ENCODE data around the gene BANK1. TPM values are rescaled to one million over a fixed set of nuclear protein-coding genes. Genes with fewer than 3 reads are reported as not detected.

BANK1 gene
- total and polyA plus RNA-seq, 2 donors (not counting 1 experiment from before 2014, with no cell fraction given): 353 to 354 TPM

GRCh38 chr4:101870874-101871273 lies 80.3 kb downstream of the BANK1 start:
- Histone ChIP-seq H2AFZ (ENCODE audit: insufficient read depth, low read depth, low read length, poor library complexity, severe bottlenecking) (no peak overlapping the region), H3K27me3 (replicated peaks in 1 of 4; ENCODE audit: control extremely low read depth in 1 of 4, control insufficient read depth in 3 of 4, insufficient read depth in 4 of 4, low read length in 3 of 4) (no peaks in the 10 kb centered on the region), H3K9ac (ENCODE audit: low read length) (no peak overlapping the region), H3K4me2 (replicated peaks; ENCODE audit: low read depth, low read length, poor library complexity, severe bottlenecking) (peak overlapping the region; percentile 49), H3K4me1 (ENCODE audit: control insufficient read depth in 2 of 2, insufficient read depth in 2 of 2, low read length in 2 of 2) (peaks cover 21 to 45% of the 10 kb centered on the region in 2 donors), H3K4me3 (ENCODE audit: control extremely low read depth in 1 of 5, extremely low read depth in 1 of 5, insufficient read depth in 1 of 5, low read depth in 2 of 5, low read length in 4 of 5) (peak overlapping the region in 1 of 5 experiments; percentile 0), H3K79me2 (ENCODE audit: control insufficient read depth, insufficient read depth, low read length) (peaks cover 92% of the 10 kb centered on the region), H4K20me1 (ENCODE audit: control insufficient read depth, insufficient read depth, low read length, poor library complexity, severe bottlenecking) (no peaks in the 10 kb centered on the region), H3K9me3 (ENCODE audit: control extremely low read depth in 1 of 3, control insufficient read depth in 2 of 3, insufficient read depth in 1 of 3, low read length in 2 of 3) (peaks cover 2 to 11% (median 3%) of the 10 kb centered on the region in 3 donors), H3K36me3 (replicated peaks in 1 of 2; ENCODE audit: control extremely low read depth in 1 of 2, control insufficient read depth in 1 of 2, extremely low read depth in 1 of 2, insufficient read depth in 2 of 2, low read length in 1 of 2) (peaks cover 14 to 75% of the 10 kb centered on the region in 2 experiments), H3K27ac (ENCODE audit: low read length in 2 of 2) (peak overlapping the region in 1 of 2 donors; percentile 74)
- DNase-seq: no peak
- ChIA-PET POLR2A (no interaction called here), CTCF (interaction anchor here (0.6 kb wide), 1 partner anchor 87 kb away, joined by 3 read pairs; no protein-coding TSS in a partner anchor)
- Mint-ChIP-seq H3K9me3 (ENCODE audit: insufficient read depth) (no peaks in the 10 kb centered on the region), H3K27ac (peak overlapping the region; percentile 68), H3K27me3 (no peaks in the 10 kb centered on the region), H3K4me1 (peaks cover 58% of the 10 kb centered on the region), H3K4me3 (peak overlapping the region; percentile 18)
- intact Hi-C loops (cut with micrococcal nuclease): loop anchor here (2.0 kb wide), 1 partner anchor 14 kb away; no protein-coding TSS in a partner anchor
- TF ChIP-seq CTCF (IDR thresholded peaks at IDR 0.05): no peak
- TF ChIP-seq EZH2 (IDR thresholded peaks at IDR 0.05; ENCODE audit: borderline replicate concordance, insufficient read depth, low read depth, low read length, poor library complexity, severe bottlenecking): no peak
- ATAC-seq (ENCODE audit: low read depth): no peak
- no CpG with 5 or more reads among the region's 1 CpG for whole genome bisulfite sequencing (ENCODE audit: insufficient coverage)

- no CpG with 5 or more reads among the region's 2 CpGs for WGBS (ENCODE audit: insufficient coverage)
- DNase-seq: no peak
- H3K27me3 ChIP-seq (replicated peaks in 1 of 4; ENCODE audit: control extremely low read depth in 1 of 4, control insufficient read depth in 3 of 4, insufficient read depth in 4 of 4, low read length in 3 of 4): no peaks in the 10 kb centered on the region
- peak; percentile 36 for ATAC-seq (ENCODE audit: low read depth)
- H3K4me1 ChIP-seq (ENCODE audit: control insufficient read depth in 2 of 2, insufficient read depth in 2 of 2, low read length in 2 of 2): peaks cover 32 to 56% of the 10 kb centered on the region in 2 donors
- H3K9me3 ChIP-seq (ENCODE audit: control extremely low read depth in 1 of 3, control insufficient read depth in 2 of 3, insufficient read depth in 1 of 3, low read length in 2 of 3): peaks cover 0 to 9% (median 5%) of the 10 kb centered on the region in 3 donors
- ChIA-PET CTCF (no interaction called here), POLR2A (no interaction called here)
- Mint-ChIP-seq H3K27ac (peak overlapping the region; percentile 84), H3K9me3 (ENCODE audit: insufficient read depth) (no peaks in the 10 kb centered on the region), H3K4me1 (peaks cover 71% of the 10 kb centered on the region), H3K4me3 (peak overlapping the region; percentile 38), H3K27me3 (no peaks in the 10 kb centered on the region)
- no peak overlapping the region for H3K4me3 ChIP-seq (ENCODE audit: control extremely low read depth in 1 of 5, extremely low read depth in 1 of 5, insufficient read depth in 1 of 5, low read depth in 2 of 5, low read length in 4 of 5)
- H3K36me3 ChIP-seq (replicated peaks in 1 of 2; ENCODE audit: control extremely low read depth in 1 of 2, control insufficient read depth in 1 of 2, extremely low read depth in 1 of 2, insufficient read depth in 2 of 2, low read length in 1 of 2): peaks cover 19 to 81% of the 10 kb centered on the region in 2 experiments
- peak overlapping the region; percentile 36 for H2AFZ ChIP-seq (ENCODE audit: insufficient read depth, low read depth, low read length, poor library complexity, severe bottlenecking)
- H3K9ac ChIP-seq (ENCODE audit: low read length): peak overlapping the region; percentile 18
- intact Hi-C loops (cut with micrococcal nuclease): loop anchor here (2.0 kb wide), 1 partner anchor 13 kb away; no protein-coding TSS in a partner anchor
- H3K27ac ChIP-seq (ENCODE audit: low read length in 2 of 2): peak overlapping the region in 1 of 2 donors; percentile 74
- TF ChIP-seq CTCF (IDR thresholded peaks at IDR 0.05) (no peak), EZH2 (IDR thresholded peaks at IDR 0.05; ENCODE audit: borderline replicate concordance, insufficient read depth, low read depth, low read length, poor library complexity, severe bottlenecking) (no peak)
- no peaks in the 10 kb centered on the region for H4K20me1 ChIP-seq (ENCODE audit: control insufficient read depth, insufficient read depth, low read length, poor library complexity, severe bottlenecking)
- peak overlapping the region; percentile 49 for H3K4me2 ChIP-seq (replicated peaks; ENCODE audit: low read depth, low read length, poor library complexity, severe bottlenecking)
- peaks cover 96% of the 10 kb centered on the region for H3K79me2 ChIP-seq (ENCODE audit: control insufficient read depth, insufficient read depth, low read length)
These were observed 81.6 kb downstream of the BANK1 start for GRCh38 chr4:101871962-101872676.

Data from B cell (primary cell).